ENCODE results near the gene ATF7IP2. TPM values are rescaled to one million over a fixed set of nuclear protein-coding genes. Genes with fewer than 3 reads are reported as not detected.
A peak's percentile ranks its signal among the peaks of the same experiment; 100 is the strongest.

Gene ATF7IP2
- total and polyA plus RNA-seq, 9 of the 15 experiments (the other 6 are each of a cell fraction or from before 2014, with no cell fraction given), result 131 to 515 (median 196) TPM

GRCh38 chr16:10356870-10357842 is 28.7 kb upstream of the ATF7IP2 start (continued):
- TF ChIP-seq PHF21A (IDR thresholded peaks at IDR 0.05; ENCODE audit: borderline replicate concordance, low read depth) (no peak), MAFG (tag; conservative IDR thresholded peaks at IDR 0.05) (no peak), ZNF583 (CRISPR knock-in tag; IDR thresholded peaks at IDR 0.05) (peak; percentile 43; the same call in 1 of the 2 replicates), E2F6 (IDR thresholded peaks at IDR 0.05; ENCODE audit: borderline replicate concordance in 1 of 2, extremely low read depth in 1 of 2, insufficient read depth in 1 of 2, insufficient read length in 1 of 2, low read depth in 1 of 2, low read length in 1 of 2, poor library complexity in 1 of 2, severe bottlenecking in 1 of 2) (no peak), CXXC5 (CRISPR knock-in tag; IDR thresholded peaks at IDR 0.05) (peak; percentile 79), ID3 (CRISPR knock-in tag; IDR thresholded peaks at IDR 0.05) (no peak), ID3 (tag; IDR thresholded peaks at IDR 0.05) (0 out of 2 replicates have a peak, but pooled peaks have one; percentile 45), ZNF766 (CRISPR knock-in tag; conservative IDR thresholded peaks at IDR 0.05) (no peak; the same call in 1 of the 2 replicates), ARNT (IDR thresholded peaks at IDR 0.05) (no peak), ZNF76 (CRISPR knock-in tag; IDR thresholded peaks at IDR 0.05; ENCODE audit: borderline replicate concordance) (peak; percentile 75; the same call in 1 of the 2 replicates), ZNF316 (IDR thresholded peaks at IDR 0.05) (no peak), PYGO2 (tag; IDR thresholded peaks at IDR 0.05) (0 out of 2 replicates have a peak, but pooled peaks have one; percentile 46), ZKSCAN1 (IDR thresholded peaks at IDR 0.05; ENCODE audit: low read depth, low read length) (no peak), KAT7 (CRISPR knock-in tag; IDR thresholded peaks at IDR 0.05; ENCODE audit: borderline replicate concordance) (no peak), MCM2 (IDR thresholded peaks at IDR 0.05; ENCODE audit: low read depth) (no peak), MITF (IDR thresholded peaks at IDR 0.05) (no peak), GTF2B (IDR thresholded peaks at IDR 0.05; ENCODE audit: extremely low read depth, insufficient read length) (no peak), THRA (IDR thresholded peaks at IDR 0.05) (no peak), CREB3 (tag; conservative IDR thresholded peaks at IDR 0.05; ENCODE audit: low read depth) (0 out of 2 replicates have a peak, but pooled peaks have one; percentile 30)
